Panc1 (cell line): ENCODE data around the gene ITPKC. TPM values are rescaled to one million over a fixed set of nuclear protein-coding genes. Genes with fewer than 3 reads are reported as not detected.

ENCODE experiments used
- ATAC-seq: fragments of 200-7000 bp; cut with Tn5 transposase; 2 replicates; pipeline ENCODE4 v1.9.1; 2020; ENCODE audit warnings: mild to moderate bottlenecking, moderate library complexity
- BruUV-seq: library from RNA; stranded (reverse); fragments of 400-500 nt; replicated peaks from 2 replicates; lab custom pipeline; 2021; lab: Mats Ljungman, UMichigan
- CTCF ChIA-PET: fragments of 300-600 bp; sonication (Branson Sonifier 250); formaldehyde crosslinking; loops from one replicate; lab custom pipeline; 2022; ENCODE audit warnings: antibody characterized with exemption; lab: Charles Lee
- POLR2A ChIA-PET: fragments of 300-600 bp; sonication (Branson Sonifier 250); formaldehyde crosslinking; loops from one replicate; lab custom pipeline; 2022; ENCODE audit warnings: antibody characterized with exemption; lab: Charles Lee
- DNase-seq: peaks from one replicate; pipeline ENCODE4 v3.0.0-alpha.2; 2010; ENCODE audit warnings: low read depth, low spot score
- H3K27ac ChIP-seq: 2 replicates; pipeline ENCODE4 v1.5.1; 2011; ENCODE audit warnings: mild to moderate bottlenecking, low read length, inconsistent platforms
- H3K27me3 ChIP-seq: fragments of 200-500 bp; sonication (Bioruptor generic); 2 replicates; pipeline ENCODE4 v1.6.0; 2014; ENCODE audit warnings: low read length, inconsistent platforms; ENCODE audit not compliant: control insufficient read depth, insufficient read depth
- H3K36me3 ChIP-seq: fragments of 200-500 bp; sonication (Bioruptor generic); 2 replicates; pipeline ENCODE4 v1.5.1; 2014; ENCODE audit warnings: inconsistent platforms, mild to moderate bottlenecking, low read length, moderate library complexity; ENCODE audit not compliant: control insufficient read depth, insufficient read depth
- H3K4me1 ChIP-seq: 2 replicates; pipeline ENCODE4 v1.5.1; 2011; ENCODE audit warnings: inconsistent platforms, mild to moderate bottlenecking, low read length, moderate library complexity; ENCODE audit not compliant: control insufficient read depth, insufficient read depth
- H3K4me3 ChIP-seq, 2 experiments: 2 replicates each; pipeline ENCODE4 v1.5.1; 2011 to 2012; ENCODE audit warnings: low read depth in 2 of 2, low read length in 2 of 2, mild to moderate bottlenecking in 2 of 2, inconsistent platforms in 1 of 2, moderate library complexity in 1 of 2
- H3K9me3 ChIP-seq: fragments of 200-500 bp; sonication (Bioruptor generic); 2 replicates; pipeline ENCODE4 v1.5.1; 2014; ENCODE audit warnings: low read depth, mild to moderate bottlenecking, inconsistent platforms, low read length, moderate library complexity; ENCODE audit not compliant: control insufficient read depth, insufficient read depth
- CTCF ChIP-seq: fragments of 450-650 bp; IDR thresholded peaks from 2 replicates; pipeline ENCODE4 v1.5.1; 2017; ENCODE audit warnings: mild to moderate bottlenecking
- POLR2AphosphoS5 ChIP-seq: IDR thresholded peaks from 2 replicates; pipeline ENCODE4 v1.6.1; 2012; ENCODE audit warnings: mild to moderate bottlenecking, low read depth, low read length, moderate library complexity
- REST ChIP-seq, 2 experiments: IDR thresholded peaks; 2 replicates each; pipeline ENCODE4 v1.6.1; 2011 to 2012; ENCODE audit warnings: low read depth in 2 of 2, control low read depth in 1 of 2, low read length in 1 of 2, mild to moderate bottlenecking in 1 of 2, moderate library complexity in 1 of 2; ENCODE audit not compliant: insufficient read depth in 1 of 2
- SIN3A ChIP-seq: IDR thresholded peaks from 2 replicates; pipeline ENCODE4 v1.6.1; 2012; ENCODE audit warnings: low read depth, mild to moderate bottlenecking, low read length, moderate library complexity, borderline replicate concordance; ENCODE audit not compliant: insufficient read depth
- TCF7L2 ChIP-seq: IDR thresholded peaks from 2 replicates; pipeline ENCODE4 v1.6.1; 2011; ENCODE audit warnings: mild to moderate bottlenecking, low read depth, low read length, inconsistent platforms
- in situ Hi-C: cut with HindIII; loops from 2 replicates; pipeline ENCODE4 v1.10.0; 2016; ENCODE audit warnings: low sequenced_read_pairs, low pct_unique_long_range_greater_than_20kb
- intact Hi-C: fragments of 100-400 bp; cut with micrococcal nuclease; formaldehyde crosslinking; loops from one replicate; pipeline ENCODE4 v1.10.0; 2022; ENCODE audit not compliant: unreplicated experiment
- total RNA-seq: library from RNA; stranded (reverse); gene quantifications from one replicate; pipeline ENCODE4 v1.2.1, GENCODE V29; 2021; ENCODE audit not compliant: unreplicated experiment

Gene ITPKC
- total RNA-seq, 1 experiment from 2014 or later, result 7.2 TPM

GRCh38 chr19:40742886-40743285 is 26.0 kb downstream of the ITPKC start:
- no TSS peak for BruUV-seq
- H3K4me1 ChIP-seq, result no peaks in the 10 kb centered on the region
- CTCF ChIA-PET, result no interaction called here
- ATAC-seq (no peak), DNase-seq (no peak)
- no peak for TF ChIP-seq POLR2AphosphoS5
- no peak for TF ChIP-seq REST (IDR thresholded peaks at IDR 0.05; ENCODE audit: insufficient read depth in 1 of 2, low read depth in 2 of 2, low read length in 1 of 2)
- TF ChIP-seq SIN3A, result no peak
- no peak for TF ChIP-seq TCF7L2
- no peak for TF ChIP-seq CTCF
- H3K27ac ChIP-seq, result no peak overlapping the region
- H3K27me3 ChIP-seq, result no peaks in the 10 kb centered on the region
- in situ Hi-C loops, result no loop called here
- intact Hi-C loops, result no loop called here
- H3K9me3 ChIP-seq, result no peaks in the 10 kb centered on the region
- H3K4me3 ChIP-seq, result no peak overlapping the region
- H3K36me3 ChIP-seq, result no peaks in the 10 kb centered on the region
- POLR2A ChIA-PET, result interaction anchor here (1.4 kb wide), 1 partner anchor 21 kb away, joined by 8 read pairs; no protein-coding TSS in a partner anchor

- H3K9me3 ChIP-seq, result no peaks in the 10 kb centered on the region
- CTCF ChIA-PET, result no interaction called here
- POLR2A ChIA-PET, result interaction anchor here (1.4 kb wide), 1 partner anchor 22 kb away, joined by 8 read pairs; no protein-coding TSS in a partner anchor
These were observed 27.0 kb downstream of the ITPKC start for GRCh38 chr19:40743926-40744325.

More at GRCh38 chr19:40743926-40744325, 27.0 kb downstream of the ITPKC start:
- in situ Hi-C loops (no loop called here), intact Hi-C loops (no loop called here)
- ATAC-seq (no peak), DNase-seq (no peak)
- BruUV-seq, result no TSS peak
- Histone ChIP-seq H3K27ac (no peak overlapping the region), H3K36me3 (no peaks in the 10 kb centered on the region), H3K4me1 (no peaks in the 10 kb centered on the region), H3K4me3 (no peak overlapping the region), H3K27me3 (no peaks in the 10 kb centered on the region)
- TF ChIP-seq TCF7L2 (no peak), POLR2AphosphoS5 (no peak), SIN3A (no peak), REST (IDR thresholded peaks at IDR 0.05; ENCODE audit: insufficient read depth in 1 of 2, low read depth in 2 of 2, low read length in 1 of 2) (no peak)
